ENCODE measurements around the gene FNDC3A. TPM values are rescaled to one million over a fixed set of nuclear protein-coding genes. Genes with fewer than 3 reads are reported as not detected.

Gene FNDC3A
- polyA plus RNA-seq, 6 donors from 2014 or later, result 6.8 to 9.8 (median 8.0) TPM

DNA sequence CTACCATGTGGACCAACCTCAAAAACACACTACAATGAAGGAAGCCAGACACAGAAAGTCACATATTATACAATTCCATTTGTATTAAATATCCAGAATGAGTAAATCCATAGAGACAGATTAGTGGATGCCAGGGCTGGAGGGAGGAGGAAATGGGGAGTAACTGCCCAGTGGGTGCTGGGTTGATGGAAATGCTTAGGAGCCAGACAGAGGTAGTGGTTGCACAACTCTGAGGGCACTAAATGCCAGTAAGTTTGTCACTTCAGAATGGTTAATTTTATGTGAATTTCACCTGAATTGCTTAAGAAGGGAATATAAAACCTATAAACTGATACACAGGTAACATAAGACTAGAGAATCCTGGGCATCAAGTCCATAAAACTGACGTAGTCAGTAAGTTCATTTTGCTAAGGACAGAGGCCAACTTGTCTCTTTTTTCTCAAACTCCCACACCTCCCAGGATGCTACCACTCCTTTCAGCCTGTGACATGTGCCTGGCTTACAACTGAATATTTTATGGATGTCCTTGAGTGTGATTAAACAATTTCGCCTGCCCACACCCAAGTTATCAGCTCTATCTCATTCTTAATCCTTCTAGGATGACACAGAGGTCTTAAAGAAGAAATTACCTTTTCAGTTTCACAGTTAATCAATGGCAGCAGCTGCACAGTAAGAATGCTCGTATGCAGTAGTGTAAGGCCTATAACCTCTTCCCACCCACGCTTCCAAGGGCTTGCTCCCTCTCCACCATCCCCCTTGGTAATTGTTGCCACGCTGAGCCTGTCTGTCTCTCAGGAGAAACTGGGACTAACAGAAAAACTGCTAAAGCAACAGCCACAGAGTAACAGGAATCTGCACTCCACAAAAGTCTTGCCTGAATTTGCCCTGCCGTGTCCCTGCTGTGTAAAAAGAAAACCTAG is 238.5 kb downstream of the FNDC3A start:
- Mint-ChIP-seq H3K36me3 (peaks cover 0 to 19% of the 10 kb centered on the region in 2 donors), H3K4me1 (peaks cover 23 to 28% (median 26%) of the 10 kb centered on the region in 3 donors), H3K4me3 (peak overlapping the region in 4 of 8 donors; percentile 0 to 57 (median 38)), H3K27ac (peak overlapping the region in 2 of 6 donors; percentile 38 to 42), H3K27me3 (peaks cover 25 to 30% (median 28%) of the 10 kb centered on the region in 3 donors), H3K9me3 (peaks cover 0 to 26% (median 7%) of the 10 kb centered on the region in 7 donors)
- ATAC-seq (ENCODE audit: low read depth in 2 of 2), result no peak
- no peak for DNase-seq

DNA sequence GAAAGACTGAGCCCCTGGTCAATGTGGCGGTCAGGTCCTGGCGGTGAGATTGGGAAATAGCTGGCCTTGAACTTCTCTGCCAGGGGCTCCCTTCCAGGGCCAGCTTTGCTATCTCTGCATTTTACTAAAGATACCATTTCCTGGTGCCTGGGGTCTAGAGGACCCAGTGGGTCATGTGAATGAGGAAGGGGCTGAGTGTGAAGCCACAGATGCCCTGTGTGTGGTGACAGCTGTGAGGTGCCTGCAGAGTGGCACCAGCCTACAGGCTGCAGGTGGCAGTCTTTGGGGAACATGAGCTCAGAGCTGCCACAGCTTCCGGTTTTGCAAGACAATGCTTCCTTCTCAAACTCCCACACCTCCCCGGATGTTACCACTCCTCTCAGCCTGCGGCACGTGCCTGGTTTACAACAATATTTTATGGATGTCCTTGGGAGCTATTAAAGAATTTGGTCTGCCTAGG is 239.2 kb downstream of the FNDC3A start:
- Mint-ChIP-seq H3K36me3 (peaks cover 0 to 19% of the 10 kb centered on the region in 2 donors), H3K27me3 (peaks cover 30 to 35% (median 34%) of the 10 kb centered on the region in 3 donors), H3K4me1 (peaks cover 23 to 31% (median 28%) of the 10 kb centered on the region in 3 donors), H3K9me3 (peaks cover 0 to 26% (median 7%) of the 10 kb centered on the region in 7 donors), H3K27ac (peak overlapping the region in 3 of 6 donors; percentile 32 to 90 (median 38)), H3K4me3 (peak overlapping the region in 5 of 8 donors; percentile 16 to 57 (median 29))
- DNase-seq (peak; percentile 27), ATAC-seq (ENCODE audit: low read depth in 2 of 2) (peak; percentile 81 to 86)

DNA sequence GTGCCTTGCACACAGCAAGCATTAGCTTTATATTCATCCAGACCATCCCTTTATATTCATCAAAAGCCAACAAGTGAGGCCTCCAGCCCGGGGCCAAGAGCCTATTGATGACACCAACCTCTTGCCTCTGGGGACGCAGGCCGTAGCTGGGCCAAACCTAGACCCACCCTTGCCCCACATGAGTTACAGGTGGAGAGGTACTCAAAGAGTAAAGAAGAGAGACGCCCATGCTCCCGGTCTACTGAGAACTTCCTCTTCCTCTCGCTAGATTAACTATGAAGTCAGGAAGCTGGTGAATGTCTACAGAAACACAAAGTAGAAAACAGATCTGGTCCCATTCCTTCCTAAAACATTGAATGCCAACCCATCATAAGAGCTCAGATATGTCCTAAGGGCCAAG is 240.6 kb downstream of the FNDC3A start:
- ATAC-seq (ENCODE audit: low read depth in 2 of 2) (no peak), DNase-seq (no peak)
- Mint-ChIP-seq H3K4me1 (peaks cover 23 to 33% (median 32%) of the 10 kb centered on the region in 3 donors), H3K4me3 (peak overlapping the region in 1 of 8 donors; percentile 4), H3K27me3 (peaks cover 31 to 39% (median 38%) of the 10 kb centered on the region in 3 donors), H3K27ac (no peak overlapping the region), H3K9me3 (peaks cover 0 to 26% (median 7%) of the 10 kb centered on the region in 7 donors), H3K36me3 (peaks cover 0 to 22% of the 10 kb centered on the region in 2 donors)

DNA sequence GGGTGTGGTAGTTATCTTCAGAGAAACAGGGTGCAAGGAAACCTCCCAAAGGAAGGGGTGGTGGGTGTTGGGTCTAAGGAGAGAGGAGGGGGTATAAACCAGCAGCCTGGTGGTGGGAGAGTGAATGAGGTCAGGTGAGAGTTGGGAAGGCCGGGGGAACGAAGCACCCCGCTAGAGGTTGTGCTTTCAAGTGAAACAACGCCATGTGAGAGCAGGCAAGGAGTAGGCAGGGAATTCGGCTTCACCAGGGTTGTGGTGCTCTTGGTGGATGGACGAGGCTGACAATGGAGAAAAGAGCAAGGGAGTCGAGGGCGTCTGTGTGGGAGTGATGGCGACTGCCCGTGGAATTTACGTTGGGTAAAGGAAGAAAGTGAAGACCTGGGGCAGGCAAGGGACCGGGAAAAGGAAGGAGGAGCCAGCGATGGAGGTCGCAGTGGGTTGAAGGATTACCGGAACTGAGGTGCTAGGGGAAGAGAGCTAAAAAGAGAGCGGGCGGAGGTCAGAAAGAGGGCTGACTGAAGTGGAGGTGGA is 242.3 kb downstream of the FNDC3A start:
- peak overlapping the region in 7 of 8 donors; percentile 13 to 77 (median 57) for H3K4me3 Mint-ChIP-seq
- DNase-seq (no peak), ATAC-seq (ENCODE audit: low read depth in 2 of 2) (no peak)
- peaks cover 0 to 25% of the 10 kb centered on the region in 2 donors for H3K36me3 Mint-ChIP-seq
- peaks cover 0 to 26% (median 7%) of the 10 kb centered on the region in 7 donors for H3K9me3 Mint-ChIP-seq
- peaks cover 46 to 55% (median 54%) of the 10 kb centered on the region in 3 donors for H3K27me3 Mint-ChIP-seq
- peak overlapping the region in 2 of 6 donors; percentile 42 to 84 for H3K27ac Mint-ChIP-seq
- H3K4me1 Mint-ChIP-seq, result peaks cover 23 to 35% (median 34%) of the 10 kb centered on the region in 3 donors

DNA sequence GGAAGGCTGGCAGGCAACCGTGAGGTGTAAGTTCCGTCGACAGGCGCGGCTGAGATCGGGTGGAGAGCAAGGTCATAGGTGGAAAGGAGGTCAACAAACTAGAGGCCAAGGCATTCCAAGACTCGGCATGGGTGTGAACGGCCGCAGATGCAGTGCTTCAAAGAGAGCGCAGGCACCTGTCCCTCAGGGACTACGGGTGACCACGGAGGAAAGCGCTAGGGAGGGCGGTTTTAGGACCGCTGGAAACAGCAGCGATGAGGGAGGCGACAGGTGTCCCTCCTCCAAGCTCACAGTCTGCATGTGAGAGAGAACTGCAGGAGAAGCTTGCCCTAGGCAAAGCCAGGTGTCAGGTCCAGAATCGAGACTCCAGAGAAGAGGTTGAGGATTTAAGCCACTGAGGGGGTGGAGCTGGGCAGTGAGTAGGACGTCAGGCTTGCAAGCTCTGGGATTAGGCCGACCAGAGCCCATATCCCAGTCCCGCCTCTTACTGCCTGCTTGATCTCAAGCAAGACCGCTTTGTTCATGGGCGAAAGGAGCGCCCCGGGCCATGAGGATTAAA is 242.9 kb downstream of the FNDC3A start:
- Mint-ChIP-seq H3K9me3 (peaks cover 0 to 26% (median 7%) of the 10 kb centered on the region in 7 donors), H3K4me1 (peaks cover 21 to 33% (median 31%) of the 10 kb centered on the region in 3 donors), H3K4me3 (peak overlapping the region in 6 of 8 donors; percentile 25 to 73 (median 50)), H3K36me3 (peaks cover 0 to 25% of the 10 kb centered on the region in 2 donors), H3K27ac (peak overlapping the region in 3 of 6 donors; percentile 42 to 84 (median 50)), H3K27me3 (peaks cover 47 to 55% (median 54%) of the 10 kb centered on the region in 3 donors)
- DNase-seq (no peak), ATAC-seq (ENCODE audit: low read depth in 2 of 2) (no peak)

DNA sequence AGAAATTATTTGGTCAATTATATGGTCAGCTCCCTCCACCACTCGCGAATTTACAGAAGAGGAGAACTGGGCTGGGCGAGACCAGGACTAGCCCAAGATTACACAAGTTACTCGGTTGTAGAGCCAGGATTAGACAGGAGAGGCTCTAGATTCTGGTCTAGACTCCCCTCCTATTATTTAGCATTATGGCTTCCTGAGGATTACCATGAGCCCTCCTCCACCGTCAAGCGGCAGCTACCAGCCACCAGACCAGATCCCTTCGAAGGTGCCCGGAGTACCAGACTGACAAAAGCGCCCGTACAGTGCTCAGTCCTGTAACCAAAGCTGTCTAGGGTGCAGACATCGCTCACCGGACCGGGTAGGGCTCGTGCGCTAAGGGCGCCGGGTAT is 243.9 kb downstream of the FNDC3A start:
- peaks cover 0 to 26% (median 7%) of the 10 kb centered on the region in 7 donors for H3K9me3 Mint-ChIP-seq
- ATAC-seq (ENCODE audit: low read depth in 2 of 2), result no peak
- peaks cover 0 to 25% of the 10 kb centered on the region in 2 donors for H3K36me3 Mint-ChIP-seq
- H3K4me3 Mint-ChIP-seq, result peak overlapping the region; percentile 58 to 84 (median 72)
- H3K27me3 Mint-ChIP-seq, result peaks cover 52 to 60% (median 54%) of the 10 kb centered on the region in 3 donors
- DNase-seq, result no peak
- H3K4me1 Mint-ChIP-seq, result peaks cover 12 to 25% (median 21%) of the 10 kb centered on the region in 3 donors
- peak overlapping the region in 1 of 6 donors; percentile 15 for H3K27ac Mint-ChIP-seq

DNA sequence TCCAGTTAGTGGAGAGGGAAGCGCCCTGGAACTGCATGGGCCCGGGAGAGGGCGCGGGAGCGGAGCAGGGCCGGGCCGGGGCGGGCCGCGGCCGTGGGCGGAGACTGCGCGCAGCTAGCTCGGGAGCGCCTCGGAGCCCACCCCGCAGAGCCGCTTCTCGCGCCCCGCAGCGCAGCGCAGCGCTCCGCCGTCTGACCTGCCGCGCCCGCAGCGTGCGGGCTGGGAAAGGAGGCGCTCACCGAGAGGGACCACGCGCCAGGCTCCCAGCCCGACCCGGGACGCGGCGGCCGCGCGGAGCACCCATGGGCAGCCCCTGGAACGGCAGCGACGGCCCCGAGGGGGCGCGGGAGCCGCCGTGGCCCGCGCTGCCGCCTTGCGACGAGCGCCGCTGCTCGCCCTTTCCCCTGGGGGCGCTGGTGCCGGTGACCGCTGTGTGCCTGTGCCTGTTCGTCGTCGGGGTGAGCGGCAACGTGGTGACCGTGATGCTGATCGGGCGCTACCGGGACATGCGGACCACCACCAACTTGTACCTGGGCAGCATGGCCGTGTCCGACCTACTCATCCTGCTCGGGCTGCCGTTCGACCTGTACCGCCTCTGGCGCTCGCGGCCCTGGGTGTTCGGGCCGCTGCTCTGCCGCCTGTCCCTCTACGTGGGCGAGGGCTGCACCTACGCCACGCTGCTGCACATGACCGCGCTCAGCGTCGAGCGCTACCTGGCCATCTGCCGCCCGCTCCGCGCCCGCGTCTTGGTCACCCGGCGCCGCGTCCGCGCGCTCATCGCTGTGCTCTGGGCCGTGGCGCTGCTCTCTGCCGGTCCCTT is 244.5 kb downstream of the FNDC3A start, which contains the start of gene MLNR:
MLNR (plus strand) TSS at position 303 of the 820 bp plus-strand sequence; CDS start at position 303, 0 bp downstream.
- Mint-ChIP-seq H3K36me3 (peaks cover 0 to 25% of the 10 kb centered on the region in 2 donors), H3K27ac (peak within 1 kb of the TSS in 3 of 6 donors; percentile 15 to 21 (median 20)), H3K9me3 (peaks cover 0 to 23% (median 5%) of the 10 kb centered on the region in 7 donors), H3K4me3 (peak within 1 kb of the TSS; percentile 58 to 89 (median 83)), H3K27me3 (peaks cover 52 to 60% (median 54%) of the 10 kb centered on the region in 3 donors), H3K4me1 (peaks cover 6 to 19% (median 15%) of the 10 kb centered on the region in 3 donors)
- DNase-seq (peak; percentile 37), ATAC-seq (ENCODE audit: low read depth in 2 of 2) (peak; percentile 80 to 89)

DNA sequence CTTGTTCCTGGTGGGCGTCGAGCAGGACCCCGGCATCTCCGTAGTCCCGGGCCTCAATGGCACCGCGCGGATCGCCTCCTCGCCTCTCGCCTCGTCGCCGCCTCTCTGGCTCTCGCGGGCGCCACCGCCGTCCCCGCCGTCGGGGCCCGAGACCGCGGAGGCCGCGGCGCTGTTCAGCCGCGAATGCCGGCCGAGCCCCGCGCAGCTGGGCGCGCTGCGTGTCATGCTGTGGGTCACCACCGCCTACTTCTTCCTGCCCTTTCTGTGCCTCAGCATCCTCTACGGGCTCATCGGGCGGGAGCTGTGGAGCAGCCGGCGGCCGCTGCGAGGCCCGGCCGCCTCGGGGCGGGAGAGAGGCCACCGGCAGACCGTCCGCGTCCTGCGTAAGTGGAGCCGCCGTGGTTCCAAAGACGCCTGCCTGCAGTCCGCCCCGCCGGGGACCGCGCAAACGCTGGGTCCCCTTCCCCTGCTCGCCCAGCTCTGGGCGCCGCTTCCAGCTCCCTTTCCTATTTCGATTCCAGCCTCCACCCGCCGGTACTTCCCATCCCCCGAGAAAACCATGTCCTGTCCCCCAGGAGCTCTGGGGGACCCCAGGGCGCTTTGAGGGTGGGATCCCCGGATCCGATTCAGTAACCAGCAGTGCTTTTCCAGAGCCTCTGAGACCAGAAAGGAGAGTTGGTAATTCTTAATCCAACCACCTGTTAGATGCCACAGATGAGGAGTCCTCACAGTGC is 245.3 kb downstream of the FNDC3A start:
- DNase-seq (no peak), ATAC-seq (ENCODE audit: low read depth in 2 of 2) (peak in 1 of 2 donors; percentile 20)
- H3K4me3 Mint-ChIP-seq, result peak overlapping the region in 7 of 8 donors; percentile 67 to 89 (median 80)
- peaks cover 0 to 21% (median 3%) of the 10 kb centered on the region in 7 donors for H3K9me3 Mint-ChIP-seq
- peaks cover 52 to 60% (median 54%) of the 10 kb centered on the region in 3 donors for H3K27me3 Mint-ChIP-seq
- peak overlapping the region in 1 of 6 donors; percentile 25 for H3K27ac Mint-ChIP-seq
- peaks cover 5 to 15% (median 13%) of the 10 kb centered on the region in 3 donors for H3K4me1 Mint-ChIP-seq
- peaks cover 0 to 25% of the 10 kb centered on the region in 2 donors for H3K36me3 Mint-ChIP-seq

DNA sequence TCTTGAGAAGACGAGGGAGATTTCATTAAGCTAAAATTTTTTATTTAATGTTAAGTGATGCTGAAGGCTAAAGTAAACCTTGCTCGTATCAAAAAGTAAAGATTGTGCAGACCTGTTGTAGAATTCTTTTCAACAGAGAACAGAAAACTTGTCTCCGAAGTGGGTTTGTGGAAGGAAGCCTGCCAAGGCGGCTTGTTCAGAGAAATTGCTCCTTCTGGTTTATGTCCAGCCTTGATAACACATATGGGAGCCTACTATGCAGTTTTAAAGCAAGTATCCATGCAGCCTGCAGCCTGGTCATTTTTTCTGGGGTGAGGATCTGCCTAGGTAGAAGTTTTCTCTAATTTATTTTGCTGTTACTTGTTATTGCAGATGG is 245.9 kb downstream of the FNDC3A start:
- peaks cover 0 to 15% (median 2%) of the 10 kb centered on the region in 7 donors for H3K9me3 Mint-ChIP-seq
- peak overlapping the region in 7 of 8 donors; percentile 47 to 89 (median 80) for H3K4me3 Mint-ChIP-seq
- peaks cover under 1 to 9% (median 8%) of the 10 kb centered on the region in 3 donors for H3K4me1 Mint-ChIP-seq
- H3K27me3 Mint-ChIP-seq, result peaks cover 49 to 57% (median 52%) of the 10 kb centered on the region in 3 donors
- peak overlapping the region in 1 of 6 donors; percentile 25 for H3K27ac Mint-ChIP-seq
- H3K36me3 Mint-ChIP-seq, result peaks cover 0 to 23% of the 10 kb centered on the region in 2 donors
- ATAC-seq (ENCODE audit: low read depth in 2 of 2) (no peak), DNase-seq (no peak)

DNA sequence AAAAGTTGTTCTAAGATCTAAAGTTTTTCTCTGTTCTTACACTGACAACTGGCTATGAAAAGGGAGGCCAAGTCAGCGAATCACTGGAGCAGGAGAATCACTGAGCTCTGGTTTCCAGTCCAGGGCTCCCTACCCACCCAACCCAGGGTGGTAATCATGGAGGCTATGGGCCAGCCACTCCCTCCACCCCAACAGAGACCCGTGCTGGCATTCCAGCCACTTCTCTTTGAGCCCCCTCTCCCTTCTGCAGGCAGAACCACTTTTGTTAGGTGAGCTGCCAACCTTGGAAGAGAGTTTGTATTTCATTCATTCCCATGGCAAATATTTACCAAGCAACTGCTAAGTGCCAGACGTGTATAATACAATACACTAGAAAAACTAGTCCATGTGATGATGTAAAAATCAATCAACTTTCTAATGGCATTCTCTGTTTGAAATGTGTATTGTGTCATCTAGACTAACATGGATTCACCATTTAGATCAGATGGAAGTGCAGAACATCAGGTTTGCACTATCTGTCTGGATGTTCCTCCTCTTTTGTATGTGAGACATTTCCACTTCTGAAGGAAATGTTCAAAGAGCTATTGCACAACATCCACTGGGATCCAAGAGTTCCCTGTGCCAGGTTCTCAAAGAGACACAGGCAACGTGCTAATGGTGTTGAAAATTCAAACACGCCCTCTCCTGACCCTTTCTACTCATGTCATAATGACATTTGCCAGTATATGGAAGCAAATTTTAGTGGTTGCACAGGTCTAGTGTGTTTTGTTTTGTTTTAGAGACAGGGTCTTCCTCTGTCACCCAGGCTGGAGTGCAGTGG is 249.7 kb downstream of the FNDC3A start:
- H3K36me3 Mint-ChIP-seq, result peaks cover 0 to 6% of the 10 kb centered on the region in 2 donors
- ATAC-seq (ENCODE audit: low read depth in 2 of 2) (no peak), DNase-seq (no peak)
- no peaks in the 10 kb centered on the region for H3K9me3 Mint-ChIP-seq
- no peak overlapping the region for H3K4me3 Mint-ChIP-seq
- no peak overlapping the region for H3K27ac Mint-ChIP-seq
- H3K27me3 Mint-ChIP-seq, result peaks cover 22 to 29% (median 26%) of the 10 kb centered on the region in 3 donors
- peaks cover 0 to 5% (median 3%) of the 10 kb centered on the region in 3 donors for H3K4me1 Mint-ChIP-seq

DNA sequence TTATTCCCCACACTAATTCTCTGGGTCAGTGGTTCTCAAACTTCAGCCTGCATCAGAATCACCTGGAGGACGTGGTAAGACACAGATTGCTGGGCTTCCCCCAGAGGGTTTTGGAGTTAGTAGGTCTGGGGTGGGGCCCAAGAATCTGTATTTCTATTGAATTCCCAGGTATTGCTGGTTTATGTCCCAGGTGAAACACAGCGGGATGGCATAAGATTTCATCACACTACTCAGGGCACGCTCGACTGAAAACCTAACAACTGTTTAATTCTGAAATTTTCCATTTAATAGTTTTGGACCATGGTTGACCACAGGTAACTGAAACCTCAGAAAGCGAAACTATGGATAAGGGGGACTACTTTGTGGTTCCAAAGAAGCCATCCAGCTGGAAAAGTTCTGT is 250.9 kb downstream of the FNDC3A start:
- Mint-ChIP-seq H3K27ac (no peak overlapping the region), H3K36me3 (no peaks in the 10 kb centered on the region), H3K4me1 (no peaks in the 10 kb centered on the region), H3K4me3 (no peak overlapping the region), H3K27me3 (peaks cover 18 to 21% (median 19%) of the 10 kb centered on the region in 3 donors), H3K9me3 (no peaks in the 10 kb centered on the region)
- ATAC-seq (ENCODE audit: low read depth in 2 of 2), result no peak
- no peak for DNase-seq

All from naive B cell (primary cell).